Spinal cord (tissue), 10 donors: ENCODE measurements around the gene CST6. TPM values are rescaled to one million over a fixed set of nuclear protein-coding genes. Genes with fewer than 3 reads are reported as not detected.

Experiments
- DNase-seq, 6 donors: peaks; one replicate each; pipeline versions ENCODE4 v3.0.0 to v3.0.0-alpha.2; 2013 to 2015; ENCODE audit warnings: low spot score in 6 of 6, low read depth in 4 of 6
- H3K27ac ChIP-seq: one replicate; pipeline ENCODE4 v1.5.1; 2013; ENCODE audit warnings: low read depth, low read length, control low read depth
- H3K27me3 ChIP-seq: one replicate; pipeline ENCODE4 v1.6.1; 2013; ENCODE audit warnings: low read length; ENCODE audit not compliant: control insufficient read depth, insufficient read depth
- H3K36me3 ChIP-seq: one replicate; pipeline ENCODE4 v1.6.1; 2013; ENCODE audit warnings: low read length; ENCODE audit not compliant: control insufficient read depth, insufficient read depth
- H3K4me1 ChIP-seq: one replicate; pipeline ENCODE4 v1.6.1; 2013; ENCODE audit warnings: low read length; ENCODE audit not compliant: control insufficient read depth, insufficient read depth
- H3K4me3 ChIP-seq: one replicate; pipeline ENCODE4 v1.5.1; 2013; ENCODE audit warnings: low read depth, low read length, control low read depth
- H3K9me3 ChIP-seq: one replicate; pipeline ENCODE4 v1.6.1; 2013; ENCODE audit warnings: low read length; ENCODE audit not compliant: control insufficient read depth, insufficient read depth
- WGBS: methylation state at CpG from one replicate; pipeline ENCODE4 v1.1.5; 2013; ENCODE audit warnings: missing lambda C conversion rate; ENCODE audit not compliant: insufficient coverage; 5-methylcytosine and 5-hydroxymethylcytosine counted together
- polyA plus RNA-seq, 2 donors: library from polyadenylated mRNA; unstranded; fragments of 120-200 nt; gene quantifications; one replicate each; pipeline ENCODE4 v1.2.1, GENCODE V29; 2013; ENCODE audit not compliant: insufficient read length in 2 of 2
- total RNA-seq, 2 donors: library from RNA; depleted of rRNA in 1 of 2; stranded (reverse); fragments of 120-200 nt in 1 of 2; fragments of >200 nt in 1 of 2; gene quantifications; one replicate each; pipeline versions ENCODE4 v1.2.3 to v1.2.4, GENCODE V29; 2013 to 2014
- donor health status: healthy.

The CST6 gene
- total and polyA plus RNA-seq, 4 donors: 0.17 TPM; not detected in 3

GRCh38 chr11:65983589-65983987 is 28.2 kb upstream of the CST6 start:
- WGBS: 87% methylated on average over 5 of the region's 5 CpGs
- H3K27ac ChIP-seq: no peak overlapping the region
- H3K9me3 ChIP-seq: no peaks in the 10 kb centered on the region
- H3K27me3 ChIP-seq: no peaks in the 10 kb centered on the region
- peaks cover 39% of the 10 kb centered on the region for H3K36me3 ChIP-seq
- H3K4me3 ChIP-seq: no peak overlapping the region
- H3K4me1 ChIP-seq: no peaks in the 10 kb centered on the region
- no peak for DNase-seq

GRCh38 chr11:65987336-65987735 is 24.5 kb upstream of the CST6 start:
- H3K4me3 ChIP-seq: no peak overlapping the region
- no peak overlapping the region for H3K27ac ChIP-seq
- DNase-seq: no peak
- H3K9me3 ChIP-seq: no peaks in the 10 kb centered on the region
- 79% methylated on average over 7 of the region's 9 CpGs for WGBS
- H3K36me3 ChIP-seq: peaks cover 18% of the 10 kb centered on the region
- no peaks in the 10 kb centered on the region for H3K4me1 ChIP-seq
- no peaks in the 10 kb centered on the region for H3K27me3 ChIP-seq

- H3K36me3 ChIP-seq: peaks cover 12% of the 10 kb centered on the region
- H3K4me3 ChIP-seq: no peak overlapping the region
- 3% methylated on average over 5 of the region's 10 CpGs for WGBS
Observed at GRCh38 chr11:65988791-65989592, 22.8 kb upstream of the CST6 start.

DNA sequence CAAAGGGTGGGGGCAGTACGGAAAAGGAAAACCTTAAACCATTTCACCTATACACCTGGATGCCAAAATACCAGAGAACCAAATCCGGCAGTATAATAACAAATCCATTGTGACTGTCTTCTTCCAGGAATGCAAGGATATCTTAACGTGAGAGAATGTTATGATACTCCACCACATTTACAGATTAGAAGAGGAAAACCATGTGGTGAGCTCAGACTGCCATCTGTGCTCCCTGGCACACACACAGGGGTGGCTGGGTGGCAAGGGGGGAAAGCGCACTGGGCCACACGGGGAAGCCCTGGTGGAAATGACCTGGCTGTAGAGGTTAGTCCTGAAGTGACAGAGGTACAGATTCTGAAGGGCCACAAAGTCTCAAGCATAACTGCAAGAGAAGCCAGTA is 19.8 kb upstream of the CST6 start:
- no peak for DNase-seq
- Histone ChIP-seq H3K36me3 (peaks cover 19% of the 10 kb centered on the region), H3K9me3 (no peaks in the 10 kb centered on the region), H3K27me3 (no peaks in the 10 kb centered on the region), H3K4me1 (no peaks in the 10 kb centered on the region), H3K4me3 (no peak overlapping the region), H3K27ac (no peak overlapping the region)
- WGBS: 94% methylated on average over 2 of the region's 5 CpGs

More at GRCh38 chr11:65988791-65989592, 22.8 kb upstream of the CST6 start:
- DNase-seq: peak; percentile 91 to 99 (median 94)
- Histone ChIP-seq H3K9me3 (no peaks in the 10 kb centered on the region), H3K4me1 (no peaks in the 10 kb centered on the region), H3K27ac (no peak overlapping the region), H3K27me3 (no peaks in the 10 kb centered on the region)

- no peaks in the 10 kb centered on the region for H3K9me3 ChIP-seq
- H3K4me3 ChIP-seq: no peak overlapping the region
- H3K27ac ChIP-seq: no peak overlapping the region
- H3K4me1 ChIP-seq: peaks cover 11% of the 10 kb centered on the region
- no peak for DNase-seq
- H3K27me3 ChIP-seq: no peaks in the 10 kb centered on the region
- H3K36me3 ChIP-seq: peaks cover 38% of the 10 kb centered on the region
- WGBS: 71% methylated on average over 2 of the region's 2 CpGs
Observed at GRCh38 chr11:65997286-65997685, 14.5 kb upstream of the CST6 start.

- WGBS: 0% methylated on average over 54 of the region's 55 CpGs
- H3K27me3 ChIP-seq: no peaks in the 10 kb centered on the region
- H3K9me3 ChIP-seq: no peaks in the 10 kb centered on the region
- H3K4me3 ChIP-seq: peak within 1 kb of the TSS; percentile 93
- peaks cover 24% of the 10 kb centered on the region for H3K4me1 ChIP-seq
- H3K27ac ChIP-seq: peak within 1 kb of the TSS; percentile 99
- peak; percentile 96 to 99 (median 98) for DNase-seq
- peaks cover 60% of the 10 kb centered on the region for H3K36me3 ChIP-seq
Observed at GRCh38 chr11:66001942-66002647, 9.7 kb upstream of the CST6 start, which contains the start of the genes BANF1 and EIF1AD. Gene BANF1, plus strand, starts transcription at chr11:66002503. Its CDS starts 748 bp downstream, at chr11:66003251. Gene EIF1AD, minus strand, starts transcription at chr11:66002157. Its CDS starts 1,768 bp downstream, at chr11:66000389.

DNA sequence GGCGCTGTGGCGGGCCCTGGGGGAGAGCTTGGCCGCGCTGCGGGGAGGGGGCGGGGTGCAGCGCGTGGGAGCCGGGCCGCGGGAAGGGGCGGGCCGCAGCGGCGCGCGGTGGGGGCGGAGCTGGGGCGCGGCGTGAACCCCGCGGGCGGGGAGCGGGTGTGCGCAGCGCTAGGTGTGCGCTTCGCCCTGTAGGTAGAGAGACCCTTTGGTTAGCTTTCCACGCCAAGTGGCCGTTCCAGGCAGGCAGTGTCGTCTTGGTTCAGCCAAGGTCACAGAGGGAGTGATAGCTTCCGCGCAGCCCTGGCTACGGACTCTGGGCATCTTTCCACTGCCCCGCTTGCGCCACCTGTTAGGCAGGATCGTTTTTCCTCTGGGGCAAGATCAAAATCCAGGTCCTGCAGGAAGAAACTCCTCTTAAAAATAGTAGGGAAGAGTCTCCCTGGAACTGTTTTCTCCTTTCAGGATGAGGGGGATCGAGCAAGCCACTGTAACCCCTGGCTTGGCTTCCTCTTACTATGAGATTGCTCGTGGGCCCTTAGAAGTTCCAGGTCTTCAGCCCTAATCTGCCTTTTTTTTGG is 9.1 kb upstream of the CST6 start:
- Histone ChIP-seq H3K36me3 (peaks cover 55% of the 10 kb centered on the region), H3K9me3 (no peaks in the 10 kb centered on the region), H3K4me1 (peaks cover 24% of the 10 kb centered on the region), H3K27ac (peak overlapping the region; percentile 99), H3K4me3 (peak overlapping the region; percentile 93), H3K27me3 (no peaks in the 10 kb centered on the region)
- 0% methylated on average over 40 of the region's 40 CpGs for WGBS
- DNase-seq: peak in 2 of 6 donors; percentile 12 to 29

- Histone ChIP-seq H3K4me3 (peak overlapping the region; percentile 93), H3K36me3 (peaks cover 49% of the 10 kb centered on the region), H3K27me3 (no peaks in the 10 kb centered on the region), H3K9me3 (no peaks in the 10 kb centered on the region), H3K4me1 (peaks cover 24% of the 10 kb centered on the region), H3K27ac (peak overlapping the region; percentile 99)
- DNase-seq: no peak
- 85% methylated on average over 6 of the region's 6 CpGs for WGBS
Observed at GRCh38 chr11:66003291-66003690, 8.5 kb upstream of the CST6 start.

DNA sequence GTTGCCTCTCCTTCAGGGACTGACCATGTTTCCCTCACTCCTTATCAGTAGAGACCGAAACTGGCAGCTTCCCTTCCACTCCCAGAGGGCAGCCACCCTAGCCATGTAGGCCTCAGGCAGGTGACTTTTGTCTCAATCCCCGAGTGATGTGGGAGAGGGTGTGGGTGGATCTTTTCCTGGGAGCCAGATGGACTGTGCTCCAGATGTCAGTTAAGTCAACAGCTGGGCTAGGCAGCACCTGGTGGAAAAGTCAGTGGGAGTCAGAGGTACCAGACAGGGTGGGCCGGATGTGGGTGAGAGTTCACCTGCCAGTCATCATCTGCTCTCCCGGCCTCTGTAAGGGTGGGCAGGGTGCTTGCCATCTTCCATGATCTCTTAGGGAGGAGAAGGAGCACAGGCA is 7.6 kb upstream of the CST6 start:
- no peak for DNase-seq
- WGBS: 100% methylated on average over 1 of the region's 4 CpGs
- no peak overlapping the region for H3K4me3 ChIP-seq
- H3K27ac ChIP-seq: no peak overlapping the region
- no peaks in the 10 kb centered on the region for H3K9me3 ChIP-seq
- peaks cover 43% of the 10 kb centered on the region for H3K36me3 ChIP-seq
- no peaks in the 10 kb centered on the region for H3K27me3 ChIP-seq
- peaks cover 24% of the 10 kb centered on the region for H3K4me1 ChIP-seq
